ENCODE data around the gene CLDN24. TPM values are rescaled to one million over a fixed set of nuclear protein-coding genes. Genes with fewer than 3 reads are reported as not detected.

Gene CLDN24
- total RNA-seq, 1 donor from 2014 or later = not detected

GRCh38 chr4:183321079-183321478, 1.1 kb downstream of the CLDN24 start:
- no peak for DNase-seq

GRCh38 chr4:183320211-183321059, 1.8 kb downstream of the CLDN24 start, which contains the start of gene CLDN22:
Gene CLDN22 (minus strand): TSS chr4:183320276. CDS start chr4:183320218, 58 bp downstream.
- DNase-seq = no peak

- DNase-seq = no peak
Observed at GRCh38 chr4:183318656-183319055, 3.6 kb downstream of the CLDN24 start.

GRCh38 chr4:183314806-183315205, 7.4 kb downstream of the CLDN24 start:
- DNase-seq = no peak

GRCh38 chr4:183314336-183314735, 7.9 kb downstream of the CLDN24 start:
- DNase-seq = no peak

GRCh38 chr4:183312841-183313240, 9.4 kb downstream of the CLDN24 start:
- no peak for DNase-seq

GRCh38 chr4:183306811-183307210, 15.4 kb downstream of the CLDN24 start:
- no peak for DNase-seq

- DNase-seq = no peak
Observed at GRCh38 chr4:183304538-183304937, 17.7 kb downstream of the CLDN24 start.

- no peak for DNase-seq
Observed at GRCh38 chr4:183304067-183304466, 18.2 kb downstream of the CLDN24 start.

GRCh38 chr4:183303301-183303700, 18.9 kb downstream of the CLDN24 start:
- no peak for DNase-seq

GRCh38 chr4:183300655-183301054, 21.6 kb downstream of the CLDN24 start:
- DNase-seq = no peak

GRCh38 chr4:183300070-183300469, 22.2 kb downstream of the CLDN24 start:
- no peak for DNase-seq

GRCh38 chr4:183299464-183299863, 22.8 kb downstream of the CLDN24 start:
- DNase-seq = no peak

GRCh38 chr4:183297675-183298074, 24.6 kb downstream of the CLDN24 start:
- no peak for DNase-seq

GRCh38 chr4:183295711-183296110, 26.5 kb downstream of the CLDN24 start:
- DNase-seq = no peak

GRCh38 chr4:183291070-183291469, 31.2 kb downstream of the CLDN24 start:
- no peak for DNase-seq

GRCh38 chr4:183289688-183290087, 32.5 kb downstream of the CLDN24 start:
- no peak for DNase-seq

- no peak for DNase-seq
Observed at GRCh38 chr4:183288955-183289354, 33.3 kb downstream of the CLDN24 start.

- DNase-seq = no peak
Observed at GRCh38 chr4:183287677-183288076, 34.5 kb downstream of the CLDN24 start.

- DNase-seq = no peak
Observed at GRCh38 chr4:183287309-183287659, 34.9 kb downstream of the CLDN24 start.

GRCh38 chr4:183286590-183287308, 35.5 kb downstream of the CLDN24 start:
- no peak for DNase-seq

- no peak for DNase-seq
Observed at GRCh38 chr4:183285886-183286285, 36.3 kb downstream of the CLDN24 start.

- peak; percentile 19 for DNase-seq
Observed at GRCh38 chr4:183284965-183285364, 37.3 kb downstream of the CLDN24 start.

Data from skin of body (tissue), 2 donors.